GM12875 (cell line): ENCODE results near the gene C4orf33.

Source experiments
- H3K4me3 ChIP-seq: one replicate; pipeline ENCODE4 v1.5.1; 2011; ENCODE audit warnings: low read depth, low read length, control low read depth
- TF ChIP-seq, protein P1 (sequence below): IDR thresholded peaks from 2 replicates; pipeline ENCODE4 v1.5.1; 2011; ENCODE audit warnings: low read depth, mild to moderate bottlenecking, control low read depth, inconsistent platforms, low read length, moderate library complexity, borderline replicate concordance; ENCODE audit not compliant: insufficient read depth

The C4orf33 gene

DNA sequence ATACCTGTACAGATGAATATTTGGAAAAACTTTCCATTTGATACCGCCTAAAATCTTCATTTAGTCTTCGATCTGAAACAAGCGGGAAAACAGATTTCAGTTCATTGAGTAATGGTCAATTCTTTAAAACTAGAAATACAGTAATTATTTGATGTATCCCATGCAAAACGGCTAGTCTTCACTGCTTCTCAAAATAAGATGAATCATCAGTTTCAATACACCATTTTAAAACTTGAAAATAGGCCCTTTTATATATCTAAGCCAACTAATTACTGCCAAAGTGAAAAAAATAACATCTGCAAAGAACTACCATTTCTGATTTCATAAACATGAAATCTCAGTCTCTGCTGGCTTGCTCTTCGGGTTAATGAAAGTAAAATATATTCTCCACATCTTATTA lies 13.7 kb upstream of the C4orf33 start:
- TF ChIP-seq, protein P1, sequence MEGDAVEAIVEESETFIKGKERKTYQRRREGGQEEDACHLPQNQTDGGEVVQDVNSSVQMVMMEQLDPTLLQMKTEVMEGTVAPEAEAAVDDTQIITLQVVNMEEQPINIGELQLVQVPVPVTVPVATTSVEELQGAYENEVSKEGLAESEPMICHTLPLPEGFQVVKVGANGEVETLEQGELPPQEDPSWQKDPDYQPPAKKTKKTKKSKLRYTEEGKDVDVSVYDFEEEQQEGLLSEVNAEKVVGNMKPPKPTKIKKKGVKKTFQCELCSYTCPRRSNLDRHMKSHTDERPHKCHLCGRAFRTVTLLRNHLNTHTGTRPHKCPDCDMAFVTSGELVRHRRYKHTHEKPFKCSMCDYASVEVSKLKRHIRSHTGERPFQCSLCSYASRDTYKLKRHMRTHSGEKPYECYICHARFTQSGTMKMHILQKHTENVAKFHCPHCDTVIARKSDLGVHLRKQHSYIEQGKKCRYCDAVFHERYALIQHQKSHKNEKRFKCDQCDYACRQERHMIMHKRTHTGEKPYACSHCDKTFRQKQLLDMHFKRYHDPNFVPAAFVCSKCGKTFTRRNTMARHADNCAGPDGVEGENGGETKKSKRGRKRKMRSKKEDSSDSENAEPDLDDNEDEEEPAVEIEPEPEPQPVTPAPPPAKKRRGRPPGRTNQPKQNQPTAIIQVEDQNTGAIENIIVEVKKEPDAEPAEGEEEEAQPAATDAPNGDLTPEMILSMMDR = no peak

DNA sequence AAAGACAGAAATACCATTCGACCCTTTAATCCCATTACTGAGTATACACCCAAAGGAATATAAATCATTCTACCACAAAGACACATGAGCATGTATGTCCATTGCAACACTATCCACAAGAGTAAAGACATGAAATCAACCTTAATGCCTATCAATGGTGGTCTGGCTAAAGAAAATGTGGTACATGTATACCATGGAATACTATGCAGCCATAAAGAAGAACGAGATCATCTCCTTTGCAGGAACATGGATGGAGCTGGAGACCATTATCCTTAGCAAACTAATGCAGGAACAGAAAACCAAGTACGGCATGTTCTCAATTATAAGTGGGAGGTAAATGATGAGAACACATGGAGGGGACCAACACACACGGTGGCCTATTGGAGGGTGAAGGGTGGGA lies 10.5 kb upstream of the C4orf33 start:
- TF ChIP-seq, protein P1 = no peak
- no peak overlapping the region for H3K4me3 ChIP-seq

More for the DNA sequence above, 13.7 kb upstream of the C4orf33 start:
- H3K4me3 ChIP-seq = no peak overlapping the region

DNA sequence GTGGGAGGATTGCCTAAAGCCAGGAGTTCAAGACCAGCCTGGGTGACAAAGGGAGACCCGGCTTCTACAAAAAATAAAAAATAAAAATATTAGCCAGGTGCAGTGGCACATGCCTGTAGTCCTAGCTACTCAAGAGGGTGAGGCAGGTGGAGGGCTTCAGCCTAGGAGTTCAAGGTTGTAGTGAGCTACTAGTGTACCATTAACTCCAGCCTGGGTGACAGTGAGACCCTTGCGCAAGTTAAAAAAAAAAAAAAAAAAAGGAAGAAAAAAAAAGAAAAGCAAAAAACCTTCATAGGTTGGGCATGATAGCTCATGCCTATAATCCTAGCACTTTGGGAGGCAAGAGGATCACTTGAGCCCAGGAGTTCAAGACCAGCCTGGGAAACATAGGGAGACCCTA lies 8.4 kb upstream of the C4orf33 start:
- H3K4me3 ChIP-seq = no peak overlapping the region
- TF ChIP-seq, protein P1 = no peak

DNA sequence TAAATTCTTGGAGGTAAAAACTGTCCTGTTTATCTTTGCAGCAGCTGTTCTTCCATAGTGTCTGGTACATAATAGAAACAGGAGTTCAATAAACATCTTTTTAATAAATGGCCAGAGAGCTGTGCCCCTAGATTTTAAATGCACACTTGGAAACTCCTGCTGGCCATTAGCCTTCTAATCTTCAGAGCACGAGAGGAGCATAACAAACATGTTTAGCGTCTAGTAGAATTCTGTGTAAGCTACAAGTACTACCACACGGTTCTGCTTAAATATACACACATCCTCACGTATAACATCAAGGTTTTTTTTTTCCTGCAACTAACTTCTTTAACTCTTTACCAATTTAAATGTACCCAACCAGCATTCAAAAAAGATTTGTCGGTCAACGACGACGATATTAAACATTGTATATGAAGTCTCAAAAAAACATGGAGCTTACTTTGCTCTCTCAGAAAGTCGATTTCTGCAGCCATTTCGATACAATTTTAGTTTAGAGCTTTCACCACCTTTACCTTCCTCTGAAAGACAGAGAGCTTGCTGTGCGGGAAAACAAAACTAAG lies 3.2 kb upstream of the C4orf33 start:
- H3K4me3 ChIP-seq = peak overlapping the region; percentile 64
- TF ChIP-seq, protein P1 = no peak

DNA sequence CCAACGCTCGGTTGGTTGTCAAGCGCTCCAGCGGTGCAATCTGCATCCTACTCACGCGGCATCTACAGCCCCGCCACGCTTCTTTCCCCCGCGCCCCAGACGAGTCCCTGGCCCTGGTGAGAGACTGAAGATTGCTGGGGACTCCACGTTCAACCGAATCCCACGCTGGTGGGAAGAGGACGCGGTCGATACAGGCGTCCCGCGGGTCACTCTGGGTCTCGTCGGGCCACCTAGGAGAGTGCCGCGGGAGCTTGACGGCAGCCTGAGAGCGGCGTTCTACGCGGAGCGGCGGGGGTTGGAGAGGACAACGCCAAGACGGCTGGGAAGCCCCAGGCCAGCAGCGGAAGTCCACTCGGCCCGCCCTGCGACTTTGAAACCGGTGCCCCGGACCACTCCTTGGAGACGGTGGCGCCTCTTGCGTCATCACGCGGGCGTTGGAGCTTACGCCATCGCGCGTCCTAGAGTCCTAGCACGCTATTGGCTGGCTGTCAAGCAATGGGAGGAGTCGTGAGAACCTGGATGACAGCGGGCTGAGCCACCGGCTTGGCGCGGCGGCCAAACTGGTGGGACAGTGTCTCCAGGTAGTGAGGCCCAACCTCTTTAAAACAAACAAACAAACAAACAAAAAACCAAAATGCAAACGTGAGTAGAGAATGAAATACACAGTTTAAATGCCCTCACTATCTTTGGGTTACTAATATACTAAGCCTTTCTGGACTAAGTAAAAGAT lies 2.6 kb upstream of the C4orf33 start, which contains the start of gene SCLT1:
TSS of gene SCLT1 (minus strand) at position 349 of the 730 bp plus-strand sequence. CDS start 436 bp downstream, outside the sequence.
- peak within 1 kb of the TSS; percentile 64 for H3K4me3 ChIP-seq
- TF ChIP-seq, protein P1 = no peak

DNA sequence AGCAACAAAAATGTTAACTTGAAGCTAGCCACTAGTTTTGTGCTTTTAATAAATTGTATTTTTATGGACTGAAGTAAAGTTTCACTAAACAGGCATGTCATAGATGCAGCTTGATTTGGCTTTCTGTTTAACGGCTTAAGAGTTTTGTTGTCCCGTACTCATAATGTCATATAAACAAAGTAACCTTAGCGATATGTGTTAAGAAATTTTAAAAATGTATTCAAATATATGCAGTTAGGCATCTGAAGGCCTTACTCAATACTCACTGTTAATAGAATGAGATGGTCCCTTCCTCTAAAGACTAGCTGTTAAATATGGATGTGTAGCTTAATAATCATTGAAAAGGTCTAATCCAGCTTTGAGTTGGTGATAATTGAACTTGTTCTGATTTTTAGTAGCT lies 1.6 kb upstream of the C4orf33 start:
- no peak overlapping the region for H3K4me3 ChIP-seq
- TF ChIP-seq, protein P1 = no peak

DNA sequence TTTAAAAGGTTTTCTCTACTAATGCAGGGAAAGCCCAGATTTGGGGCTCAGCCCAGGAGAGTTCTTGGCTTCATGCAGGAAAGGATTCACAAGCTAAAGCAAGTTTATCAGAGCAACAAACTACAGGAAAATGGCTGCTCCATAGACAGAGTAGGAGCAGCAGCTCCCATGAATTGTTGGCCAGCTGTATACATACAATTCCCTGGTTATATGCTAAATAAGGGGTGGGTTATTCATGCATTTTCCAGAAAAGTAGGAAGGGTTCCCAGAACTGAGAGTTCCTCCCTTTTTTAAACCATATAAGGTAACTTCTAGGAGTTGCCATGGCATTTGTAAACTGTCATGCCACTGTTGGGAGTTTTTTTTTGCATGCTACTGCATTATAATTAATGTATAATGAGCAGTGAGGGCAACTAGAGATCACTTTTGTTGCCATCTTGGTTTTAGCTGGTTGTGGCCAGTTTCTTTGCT lies 2.6 kb downstream of the C4orf33 start:
- H3K4me3 ChIP-seq = no peak overlapping the region
- TF ChIP-seq, protein P1 = no peak
